ENCODE measurements around the gene FBXW11.

DNA sequence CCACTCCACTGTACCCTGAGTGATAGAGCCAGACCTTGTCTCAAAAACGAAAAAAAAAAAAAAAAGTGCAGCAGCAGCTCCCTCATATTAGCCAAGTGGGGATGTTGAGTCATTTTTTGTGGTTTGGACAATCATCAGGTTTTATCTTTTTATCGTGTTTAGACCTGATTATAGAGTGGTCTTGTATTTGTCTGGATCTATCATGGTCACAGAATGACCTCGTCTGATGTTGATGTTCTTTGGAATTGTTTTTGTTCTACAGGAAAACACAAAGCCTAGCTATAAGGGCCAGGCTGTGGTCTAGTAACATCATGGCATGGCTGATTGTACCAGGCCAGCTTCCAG is 1.6 kb upstream of the FBXW11 start:
- no peak for TF ChIP-seq CTCF (IDR thresholded peaks at IDR 0.05)
- TF ChIP-seq EZH2 (IDR thresholded peaks at IDR 0.05; ENCODE audit: borderline replicate concordance, insufficient read depth, low read depth, low read length, poor library complexity, severe bottlenecking) = no peak
